ENCODE results near the gene SMG7.
A peak's percentile ranks its signal among the peaks of the same experiment; 100 is the strongest.

SMG7 gene

GRCh38 chr1:183470961-183471742 is 1.1 kb upstream of the SMG7 start:
- peak; percentile 82 for DNase-seq

- peak; percentile 98 for DNase-seq
Observed at GRCh38 chr1:183471743-183472487, 384 bp upstream of the SMG7 start.

- DNase-seq: peak; percentile 11
Observed at GRCh38 chr1:183473217-183473536, 878 bp downstream of the SMG7 start.

- DNase-seq: no peak
Observed at GRCh38 chr1:183476081-183476480, 3.8 kb downstream of the SMG7 start.

- no peak for DNase-seq
Observed at GRCh38 chr1:183477986-183478781, 5.9 kb downstream of the SMG7 start.

GRCh38 chr1:183480971-183481441 is 8.7 kb downstream of the SMG7 start:
- DNase-seq: no peak

GRCh38 chr1:183483224-183483623 is 10.9 kb downstream of the SMG7 start:
- DNase-seq: no peak

GRCh38 chr1:183484254-183484653 is 12.0 kb downstream of the SMG7 start:
- DNase-seq: no peak

- DNase-seq: no peak
Observed at GRCh38 chr1:183484851-183485250, 12.6 kb downstream of the SMG7 start.

- no peak for DNase-seq
Observed at GRCh38 chr1:183487674-183488442, 15.6 kb downstream of the SMG7 start.

- DNase-seq: no peak
Observed at GRCh38 chr1:183490932-183491331, 18.6 kb downstream of the SMG7 start.

- no peak for DNase-seq
Observed at GRCh38 chr1:183493540-183494245, 21.4 kb downstream of the SMG7 start.

- no peak for DNase-seq
Observed at GRCh38 chr1:183495420-183495819, 23.1 kb downstream of the SMG7 start.

- no peak for DNase-seq
Observed at GRCh38 chr1:183497218-183497617, 24.9 kb downstream of the SMG7 start.

- no peak for DNase-seq
Observed at GRCh38 chr1:183498342-183498991, 26.2 kb downstream of the SMG7 start.

GRCh38 chr1:183505454-183506089 is 33.3 kb downstream of the SMG7 start:
- DNase-seq: no peak

- no peak for DNase-seq
Observed at GRCh38 chr1:183506561-183506960, 34.3 kb downstream of the SMG7 start.

GRCh38 chr1:183508694-183509093 is 36.4 kb downstream of the SMG7 start:
- no peak for DNase-seq

- DNase-seq: no peak
Observed at GRCh38 chr1:183512450-183512849, 40.2 kb downstream of the SMG7 start.

GRCh38 chr1:183514235-183514634 is 41.9 kb downstream of the SMG7 start:
- DNase-seq: no peak

Data from stimulated activated CD4-positive, alpha-beta T cell treated with anti-CD3 and anti-CD28 coated beads, Interleukin-15, amount 100 ng/mL, for 24 hours (primary cell).